HG03159 (cell line): ENCODE results near the gene TACC2.
"Not testable (repeated sequence)": the region's sequence is repeated elsewhere in the genome, so short reads cannot be mapped to it uniquely, and the experiment has no call there.

Experiments
- ATAC-seq: cut with Tn5 transposase; IDR thresholded peaks from one replicate; pipeline ENCODE4 v1.9.1; 2021; ENCODE audit warnings: mild to moderate bottlenecking, moderate library complexity; ENCODE audit not compliant: unreplicated experiment

TACC2 gene

GRCh38 chr10:122021828-122022227 is 32.9 kb downstream of the TACC2 start:
- no peak for ATAC-seq

DNA sequence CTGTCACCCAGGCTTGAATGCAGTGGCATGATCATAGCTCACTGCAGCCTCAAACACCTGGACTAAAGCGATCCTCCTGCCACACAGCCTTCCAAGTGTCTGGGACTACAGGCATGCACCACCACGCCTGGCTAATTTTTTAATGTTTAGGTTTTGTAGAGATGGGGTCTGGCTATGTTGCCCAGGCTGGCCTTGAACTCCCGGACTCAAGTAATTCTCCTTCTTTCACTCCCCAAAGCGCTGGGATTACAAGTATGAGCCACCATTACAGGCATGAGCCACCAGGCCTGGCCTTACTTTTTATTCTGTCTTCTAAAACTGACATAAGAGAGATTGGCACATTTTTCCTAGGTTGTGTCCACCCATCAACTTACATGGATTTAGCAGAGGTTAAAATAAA is 33.3 kb downstream of the TACC2 start:
- no peak for ATAC-seq

- ATAC-seq, result not testable (repeated sequence)
Observed at GRCh38 chr10:122023257-122023656, 34.3 kb downstream of the TACC2 start.

GRCh38 chr10:122029499-122030199 is 40.7 kb downstream of the TACC2 start:
- no peak for ATAC-seq

GRCh38 chr10:122030200-122030552 is 41.2 kb downstream of the TACC2 start:
- no peak for ATAC-seq

DNA sequence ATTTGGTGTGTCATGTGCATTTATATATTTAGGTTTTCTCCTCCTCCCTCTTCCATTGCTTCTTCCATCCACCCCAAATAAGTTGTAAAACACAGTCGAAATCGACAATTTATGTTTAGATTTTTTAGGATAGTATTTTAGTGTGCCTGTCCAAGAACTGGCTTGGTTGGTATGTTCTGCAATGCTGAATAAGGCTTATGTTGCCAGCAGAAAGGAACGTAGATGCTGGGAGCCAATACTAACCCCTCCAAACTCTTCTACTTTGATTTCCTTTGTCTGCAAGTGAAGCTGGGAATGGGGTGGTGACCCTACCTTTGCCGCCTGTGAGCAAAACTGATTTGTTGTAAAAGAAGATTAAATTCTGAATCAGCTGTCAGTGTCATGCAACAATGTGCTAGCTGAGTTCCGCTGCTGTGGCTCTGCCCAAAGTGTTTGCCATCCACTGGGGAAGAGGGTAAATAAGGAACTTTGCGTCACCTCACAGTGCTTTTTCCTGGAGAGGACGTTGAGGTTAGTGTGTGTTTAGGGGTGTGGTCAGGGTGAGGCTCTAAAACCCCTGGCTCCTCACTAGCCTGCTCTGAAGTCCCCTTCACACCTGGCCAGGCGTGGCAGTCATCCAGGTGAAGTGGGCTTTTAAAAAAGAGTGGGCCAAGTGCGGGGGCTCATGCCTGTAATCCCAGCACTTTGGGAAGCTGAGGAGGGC is 44.4 kb downstream of the TACC2 start:
- no peak for ATAC-seq

- no peak for ATAC-seq
Observed at GRCh38 chr10:122034149-122034756, 45.3 kb downstream of the TACC2 start.

DNA sequence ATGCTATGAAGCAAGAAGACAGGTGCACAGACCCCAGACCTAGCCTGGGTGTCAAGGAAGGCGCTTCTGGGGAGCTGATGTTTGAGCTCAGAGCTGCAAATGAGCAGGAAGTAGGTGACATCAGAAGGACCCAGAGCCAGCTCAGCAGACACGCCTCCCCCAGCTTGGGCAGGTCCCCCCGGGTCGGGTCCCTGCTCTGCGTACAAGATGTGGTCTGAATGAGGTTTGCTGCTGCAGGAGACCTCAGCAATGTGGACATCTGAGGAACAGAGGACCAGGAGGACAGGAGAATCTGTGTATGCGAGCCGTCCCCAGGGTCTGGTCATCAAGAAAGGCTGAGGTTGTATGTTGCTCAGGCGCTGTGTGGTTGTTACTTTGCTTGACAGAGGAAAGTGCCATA is 51.8 kb downstream of the TACC2 start:
- no peak for ATAC-seq

GRCh38 chr10:122042836-122043235 is 53.9 kb downstream of the TACC2 start:
- no peak for ATAC-seq

GRCh38 chr10:122044045-122044661 is 55.2 kb downstream of the TACC2 start:
- ATAC-seq, result no peak

- no peak for ATAC-seq
Observed at GRCh38 chr10:122044713-122045112, 55.8 kb downstream of the TACC2 start.

GRCh38 chr10:122045212-122045611 is 56.2 kb downstream of the TACC2 start:
- ATAC-seq, result no peak

DNA sequence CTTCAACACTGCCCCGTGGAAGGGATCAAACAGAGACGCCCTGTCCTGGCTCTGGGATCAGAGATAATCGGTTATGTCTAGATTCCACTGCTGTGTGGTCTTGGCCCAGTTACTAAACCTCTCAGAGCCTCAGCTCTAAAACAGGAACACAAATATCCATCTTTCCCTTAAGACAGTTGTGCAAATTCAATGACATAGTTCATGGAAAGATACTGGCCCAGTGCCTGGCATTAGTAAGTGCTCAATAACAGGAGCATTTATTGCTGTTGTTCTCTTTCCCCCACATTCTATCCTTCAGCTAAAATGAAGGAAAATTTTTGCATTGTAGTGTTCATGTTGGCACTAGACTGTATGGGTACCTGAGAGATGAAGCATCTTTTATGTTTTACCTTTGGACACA is 58.6 kb downstream of the TACC2 start:
- no peak for ATAC-seq

DNA sequence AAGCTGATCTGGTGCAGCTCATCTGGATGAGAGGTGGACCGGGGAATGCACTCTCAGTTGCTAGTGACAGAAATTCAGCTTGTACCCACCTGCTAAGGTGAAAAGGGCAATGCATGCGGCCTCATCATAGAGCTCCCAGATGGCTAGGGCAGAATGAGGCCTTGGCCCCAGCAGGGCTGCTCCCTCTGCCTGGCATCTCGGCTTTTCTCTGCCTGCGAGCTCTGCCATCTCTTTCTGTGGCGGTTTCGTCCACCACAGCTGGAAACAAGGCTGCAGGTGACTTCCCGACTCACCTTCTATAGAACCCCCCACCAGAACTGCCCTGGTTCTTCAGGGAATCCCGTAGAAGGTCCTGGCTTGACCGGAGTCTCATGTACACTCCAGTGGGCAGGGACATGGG is 60.1 kb downstream of the TACC2 start:
- ATAC-seq, result no peak

DNA sequence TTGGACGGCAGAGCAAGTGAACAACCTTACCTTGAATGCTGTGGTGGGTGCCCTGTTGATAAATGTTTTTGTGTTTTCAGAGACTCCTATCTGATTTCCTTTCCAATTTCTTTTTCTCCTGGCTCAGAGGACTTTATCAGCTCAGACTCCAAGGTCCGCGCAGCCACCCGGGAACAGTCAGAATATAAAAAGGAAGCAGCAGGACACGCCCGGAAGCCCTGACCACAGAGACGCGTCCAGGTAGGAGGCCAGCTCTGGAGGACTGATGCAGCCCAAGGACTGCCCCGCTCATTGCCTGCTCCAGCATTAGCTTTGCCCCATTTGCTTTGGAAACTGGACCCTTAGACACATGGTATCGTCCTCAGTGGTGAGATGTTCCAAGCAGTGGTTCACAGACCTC is 61.3 kb downstream of the TACC2 start:
- ATAC-seq, result no peak

- no peak for ATAC-seq
Observed at GRCh38 chr10:122050811-122051210, 61.8 kb downstream of the TACC2 start.

DNA sequence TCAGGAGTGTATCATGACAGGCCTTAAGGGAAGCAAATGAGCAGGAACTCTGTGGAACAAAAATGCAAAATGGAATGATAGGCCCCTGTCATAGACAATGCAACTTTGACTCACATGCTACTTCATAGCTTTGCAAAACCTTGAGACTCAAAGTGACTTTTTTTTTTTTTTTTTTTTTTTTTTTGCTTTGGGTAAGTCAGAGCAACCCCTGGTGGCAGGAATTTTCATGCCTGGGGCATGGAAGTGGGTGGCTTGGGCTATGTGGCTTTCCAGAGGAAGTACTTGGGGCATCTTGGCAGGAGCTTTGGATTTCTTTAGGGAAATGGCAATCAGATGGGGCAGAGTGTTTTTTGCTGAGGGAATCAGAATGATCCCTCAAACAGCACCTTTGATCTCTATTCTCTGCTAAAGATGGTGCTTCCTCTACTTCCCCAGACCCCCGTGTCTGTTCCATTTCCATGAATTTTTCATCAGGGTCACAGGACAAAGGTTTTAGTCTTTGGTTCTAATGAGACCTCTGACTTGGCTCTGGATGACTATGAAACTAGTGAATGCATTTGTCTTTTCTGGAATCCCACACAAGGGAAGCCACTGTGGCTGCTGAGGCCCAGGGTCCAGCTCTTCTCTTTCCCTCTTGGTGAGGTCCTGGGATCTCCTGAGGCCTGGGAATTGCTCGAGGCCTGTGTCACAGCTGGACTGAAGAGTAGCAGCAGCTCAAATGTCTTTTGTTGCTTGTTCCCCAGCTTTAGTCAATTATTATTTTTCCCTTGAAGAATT is 62.8 kb downstream of the TACC2 start:
- ATAC-seq, result no peak

DNA sequence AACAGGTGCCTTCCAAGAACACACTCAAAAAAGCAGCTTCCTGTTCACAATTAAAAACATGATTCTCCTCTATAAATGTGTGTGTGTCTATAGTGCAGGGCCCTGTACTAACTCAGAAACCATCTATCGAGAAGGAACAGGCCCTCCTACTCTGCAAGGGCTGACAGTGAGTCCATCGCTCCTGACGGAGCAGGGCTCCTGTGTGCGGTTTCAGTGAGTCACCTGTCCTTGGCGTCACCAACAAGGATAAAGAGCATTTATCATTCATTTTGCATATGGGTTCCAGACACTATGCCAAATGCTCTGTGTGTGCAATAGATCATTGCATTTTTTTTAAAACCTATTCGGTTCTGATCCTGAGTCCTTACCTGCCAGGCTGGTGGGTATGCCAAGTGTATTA is 63.7 kb downstream of the TACC2 start:
- ATAC-seq, result no peak

DNA sequence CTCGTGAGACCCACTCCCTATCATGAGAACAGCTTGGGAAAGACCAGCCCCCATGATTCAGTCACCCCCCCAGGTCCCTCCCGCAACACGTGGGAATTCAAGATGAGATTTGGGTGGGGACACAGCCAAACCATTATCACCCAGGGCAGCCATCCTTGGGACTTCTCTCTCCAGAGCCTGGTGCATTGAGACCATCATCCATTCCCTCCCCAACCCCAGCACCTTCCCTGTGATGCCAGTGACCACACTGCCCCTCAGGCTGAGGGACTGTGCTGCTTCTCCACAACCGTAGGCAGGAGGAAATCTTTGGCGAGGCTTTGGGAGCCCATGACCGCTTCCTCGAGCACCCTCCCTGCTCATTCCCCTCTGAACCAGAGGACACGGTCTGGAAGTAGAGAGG is 64.4 kb downstream of the TACC2 start:
- no peak for ATAC-seq

DNA sequence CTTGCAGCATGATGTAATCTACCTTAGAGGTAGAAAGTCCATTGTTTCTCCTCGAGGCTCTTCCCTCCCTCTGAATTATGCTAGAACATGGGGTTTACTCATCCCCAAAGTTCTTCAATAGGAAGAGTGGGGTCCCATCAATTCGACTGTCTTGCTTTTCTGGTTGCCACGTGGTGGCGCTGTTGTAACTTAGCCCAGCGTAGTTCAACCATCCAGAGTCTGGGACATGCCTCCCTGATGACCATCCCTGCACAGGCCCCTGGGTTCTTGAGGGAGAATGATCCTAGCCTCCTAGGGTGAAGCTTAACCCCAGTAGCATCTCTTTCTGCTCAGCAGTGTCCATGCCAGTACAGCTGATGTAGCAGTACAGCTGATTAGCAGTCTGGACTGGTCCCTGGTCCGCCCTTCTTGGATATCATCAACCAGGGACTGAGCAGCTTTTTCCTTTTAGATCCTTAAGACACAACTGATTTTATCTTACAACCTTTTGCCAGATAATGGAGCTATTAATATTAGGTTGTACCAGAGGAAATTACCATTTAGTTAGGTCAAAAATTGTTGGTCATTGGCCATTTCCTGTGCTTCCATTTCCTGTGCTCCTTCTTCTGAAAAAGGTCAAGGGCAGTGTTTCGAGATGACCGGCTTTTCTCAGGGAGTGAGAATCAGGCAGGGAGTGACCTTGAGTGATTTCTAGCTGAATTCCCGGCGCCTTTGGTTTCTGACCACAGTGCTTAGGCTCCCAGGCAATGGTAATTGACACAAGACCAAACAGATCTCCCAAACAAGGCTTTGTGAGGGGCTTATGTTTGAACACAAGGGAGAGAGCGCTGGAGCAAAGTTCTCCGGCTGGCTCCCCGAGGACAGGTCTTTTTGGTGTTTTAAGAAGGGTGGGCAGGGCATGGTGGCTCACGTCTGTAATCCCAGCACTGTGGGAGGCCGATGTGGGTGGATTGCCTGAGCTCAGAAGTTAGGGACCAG is 65.4 kb downstream of the TACC2 start:
- ATAC-seq, result no peak
